Kidney capillary endothelial cell (primary cell): ENCODE results near the gene PPP1R37.
A peak's percentile ranks its signal among the peaks of the same experiment; 100 is the strongest.

Source experiments
- DNase-seq: peaks from one replicate; pipeline ENCODE4 v3.0.0-alpha.2; 2018; ENCODE audit warnings: low spot score

Gene PPP1R37

GRCh38 chr19:45170146-45171106, 77.4 kb downstream of the PPP1R37 start:
- no peak for DNase-seq

GRCh38 chr19:45171211-45171623, 78.2 kb downstream of the PPP1R37 start:
- DNase-seq, result peak; percentile 33

- no peak for DNase-seq
Observed at GRCh38 chr19:45172173-45172572, 79.2 kb downstream of the PPP1R37 start.

- DNase-seq, result no peak
Observed at GRCh38 chr19:45172611-45173208, 79.7 kb downstream of the PPP1R37 start.

- DNase-seq, result no peak
Observed at GRCh38 chr19:45173816-45174215, 80.8 kb downstream of the PPP1R37 start.

- no peak for DNase-seq
Observed at GRCh38 chr19:45175515-45176345, 82.8 kb downstream of the PPP1R37 start.

- DNase-seq, result peak; percentile 68
Observed at GRCh38 chr19:45177817-45178261, 84.9 kb downstream of the PPP1R37 start, which contains the start of gene TRAPPC6A. Gene TRAPPC6A (minus strand): TSS chr19:45178237. CDS start chr19:45178218, 19 bp downstream.

GRCh38 chr19:45178262-45179071, 85.5 kb downstream of the PPP1R37 start, which contains the start of gene BLOC1S3:
Gene BLOC1S3 (plus strand): TSS chr19:45178784. CDS start chr19:45179297, 513 bp downstream.
- peak; percentile 100 for DNase-seq

GRCh38 chr19:45179072-45179891, 86.3 kb downstream of the PPP1R37 start:
- DNase-seq, result peak; percentile 44

GRCh38 chr19:45179892-45180370, 87.0 kb downstream of the PPP1R37 start:
- no peak for DNase-seq

- DNase-seq, result no peak
Observed at GRCh38 chr19:45180936-45181335, 88.0 kb downstream of the PPP1R37 start.

- no peak for DNase-seq
Observed at GRCh38 chr19:45182758-45183157, 89.8 kb downstream of the PPP1R37 start.

GRCh38 chr19:45184115-45184514, 91.1 kb downstream of the PPP1R37 start:
- no peak for DNase-seq

GRCh38 chr19:45186509-45187334, 93.7 kb downstream of the PPP1R37 start:
- DNase-seq, result no peak

- DNase-seq, result no peak
Observed at GRCh38 chr19:45187421-45188100, 94.6 kb downstream of the PPP1R37 start.

- no peak for DNase-seq
Observed at GRCh38 chr19:45189971-45190370, 97.0 kb downstream of the PPP1R37 start.

- no peak for DNase-seq
Observed at GRCh38 chr19:45191375-45191774, 98.4 kb downstream of the PPP1R37 start.

GRCh38 chr19:45195764-45196163, 102.8 kb downstream of the PPP1R37 start:
- no peak for DNase-seq
